ENCODE measurements around the gene ANO7.

The ANO7 gene

GRCh38 chr2:241235859-241236593 lies 47.5 kb downstream of the ANO7 start:
- TF ChIP-seq CTCF (IDR thresholded peaks at IDR 0.05; ENCODE audit: low read depth, low read length, missing control alignments) = no peak
- no peak for DNase-seq (ENCODE audit: low read depth)
- no peak overlapping the region for H3K4me3 ChIP-seq (ENCODE audit: low read depth, low read length)

GRCh38 chr2:241237047-241237446 lies 48.6 kb downstream of the ANO7 start:
- H3K4me3 ChIP-seq (ENCODE audit: low read depth, low read length) = no peak overlapping the region
- DNase-seq (ENCODE audit: low read depth) = no peak
- no peak for TF ChIP-seq CTCF (IDR thresholded peaks at IDR 0.05; ENCODE audit: low read depth, low read length, missing control alignments)

GRCh38 chr2:241237949-241238371 lies 49.5 kb downstream of the ANO7 start:
- no peak for DNase-seq (ENCODE audit: low read depth)
- TF ChIP-seq CTCF (IDR thresholded peaks at IDR 0.05; ENCODE audit: low read depth, low read length, missing control alignments) = no peak
- H3K4me3 ChIP-seq (ENCODE audit: low read depth, low read length) = no peak overlapping the region

GRCh38 chr2:241238693-241239198 lies 50.3 kb downstream of the ANO7 start:
- no peak for DNase-seq (ENCODE audit: low read depth)
- no peak overlapping the region for H3K4me3 ChIP-seq (ENCODE audit: low read depth, low read length)
- no peak for TF ChIP-seq CTCF (IDR thresholded peaks at IDR 0.05; ENCODE audit: low read depth, low read length, missing control alignments)

- TF ChIP-seq CTCF (IDR thresholded peaks at IDR 0.05; ENCODE audit: low read depth, low read length, missing control alignments) = no peak
- DNase-seq (ENCODE audit: low read depth) = no peak
- no peak overlapping the region for H3K4me3 ChIP-seq (ENCODE audit: low read depth, low read length)
These were observed 51.2 kb downstream of the ANO7 start for GRCh38 chr2:241239552-241240202.

- TF ChIP-seq CTCF (IDR thresholded peaks at IDR 0.05; ENCODE audit: low read depth, low read length, missing control alignments) = no peak
- no peak for DNase-seq (ENCODE audit: low read depth)
- H3K4me3 ChIP-seq (ENCODE audit: low read depth, low read length) = no peak overlapping the region
These were observed 52.0 kb downstream of the ANO7 start for GRCh38 chr2:241240320-241241004.
